B cell (primary cell): Measurements from ENCODE around the gene KCND3. TPM values are rescaled to one million over a fixed set of nuclear protein-coding genes. Genes with fewer than 3 reads are reported as not detected.

Experiments
- ATAC-seq: fragments of 200-7000 bp; cut with Tn5 transposase; one replicate; pipeline ENCODE4 v1.10.0; 2021; ENCODE audit warnings: low read depth, mild to moderate bottlenecking, moderate number of reproducible peaks, moderate library complexity
- CTCF ChIA-PET: fragments of 350-600 bp; sonication (Branson Sonifier 250); formaldehyde crosslinking; loops from one replicate; lab custom pipeline; 2021; ENCODE audit warnings: antibody characterized with exemption, inconsistent platforms; lab: Charles Lee
- POLR2A ChIA-PET: fragments of 350-600 bp; sonication (Branson Sonifier 250); formaldehyde crosslinking; loops from one replicate; lab custom pipeline; 2021; ENCODE audit warnings: antibody characterized with exemption; lab: Charles Lee
- DNase-seq: peaks from one replicate; pipeline ENCODE4 v3.0.0; 2013
- H2AFZ ChIP-seq: 2 replicates; pipeline ENCODE4 v1.6.1; 2012; ENCODE audit warnings: mild to moderate bottlenecking, low read depth, low read length; ENCODE audit not compliant: insufficient read depth, poor library complexity, severe bottlenecking
- H3K27ac ChIP-seq, 2 donors: 1 replicate in 1 of 2; 2 replicates in 1 of 2; pipeline ENCODE4 v1.5.1; 2012 to 2013; ENCODE audit warnings: low read length in 2 of 2, mild to moderate bottlenecking in 2 of 2, moderate library complexity in 1 of 2
- H3K27me3 ChIP-seq, 4 experiments: fragments of 200-600 bp in 1 of 4; sonication (generic) in 1 of 4; replicated peaks in 1 of 4; 1 replicate in 2 of 4; 2 replicates in 2 of 4; pipeline versions ENCODE4 v1.6.1 to v1.7.0; 2013 to 2016; ENCODE audit warnings: low read length in 3 of 4, mild to moderate bottlenecking in 2 of 4, mixed read lengths in 1 of 4, moderate library complexity in 1 of 4; ENCODE audit not compliant: insufficient read depth in 4 of 4, control insufficient read depth in 3 of 4; ENCODE audit errors: control extremely low read depth in 1 of 4
- H3K36me3 ChIP-seq, 2 experiments: replicated peaks in 1 of 2; 1 replicate in 1 of 2; 2 replicates in 1 of 2; pipeline versions ENCODE4 v1.6.1 to v1.7.1; 2013; ENCODE audit warnings: low read length in 1 of 2; ENCODE audit not compliant: insufficient read depth in 2 of 2, control insufficient read depth in 1 of 2; ENCODE audit errors: control extremely low read depth in 1 of 2, extremely low read depth in 1 of 2
- H3K4me1 ChIP-seq, 2 donors: fragments of 200-600 bp in 1 of 2; sonication (generic) in 1 of 2; 1 replicate in 1 of 2; 2 replicates in 1 of 2; pipeline versions ENCODE4 v1.5.1 to v1.6.1; 2013 to 2017; ENCODE audit warnings: low read length in 2 of 2; ENCODE audit not compliant: control insufficient read depth in 2 of 2, insufficient read depth in 2 of 2
- H3K4me2 ChIP-seq: replicated peaks from 2 replicates; pipeline ENCODE3; 2012; ENCODE audit warnings: mild to moderate bottlenecking, low read depth, low read length; ENCODE audit not compliant: poor library complexity, severe bottlenecking
- H3K4me3 ChIP-seq, 5 experiments: fragments of 200-600 bp in 1 of 5; sonication (generic) in 1 of 5; 1 replicate in 3 of 5; 2 replicates in 2 of 5; pipeline versions ENCODE4 v1.5.1 to v1.7.0; 2011 to 2016; ENCODE audit warnings: low read length in 4 of 5, mild to moderate bottlenecking in 4 of 5, low read depth in 2 of 5, control low read depth in 1 of 5, moderate library complexity in 1 of 5; ENCODE audit not compliant: insufficient read depth in 1 of 5; ENCODE audit errors: control extremely low read depth in 1 of 5, extremely low read depth in 1 of 5
- H3K79me2 ChIP-seq: fragments of 200-600 bp; sonication (generic); one replicate; pipeline ENCODE4 v1.6.0; 2016; ENCODE audit warnings: low read length; ENCODE audit not compliant: control insufficient read depth, insufficient read depth
- H3K9ac ChIP-seq: fragments of 200-600 bp; sonication (generic); 2 replicates; pipeline ENCODE4 v1.6.1; 2017; ENCODE audit warnings: mild to moderate bottlenecking, low read length, moderate library complexity
- H3K9me3 ChIP-seq, 3 donors: one replicate each; pipeline versions ENCODE4 v1.6.1 to v1.7.1; 2013; ENCODE audit warnings: low read length in 2 of 3; ENCODE audit not compliant: control insufficient read depth in 2 of 3, insufficient read depth in 1 of 3; ENCODE audit errors: control extremely low read depth in 1 of 3
- H4K20me1 ChIP-seq: 2 replicates; pipeline ENCODE4 v1.6.0; 2012; ENCODE audit warnings: mild to moderate bottlenecking, low read length; ENCODE audit not compliant: insufficient read depth, control insufficient read depth, poor library complexity, severe bottlenecking
- H3K27ac Mint-ChIP-seq: one replicate; pipeline ENCODE4 v1.8.0; 2021; ENCODE audit warnings: mixed read lengths
- H3K27me3 Mint-ChIP-seq: one replicate; pipeline ENCODE4 v1.8.0; 2021; ENCODE audit warnings: mixed read lengths
- H3K4me1 Mint-ChIP-seq: one replicate; pipeline ENCODE4 v1.8.0; 2021; ENCODE audit warnings: mixed read lengths
- H3K4me3 Mint-ChIP-seq: one replicate; pipeline ENCODE4 v1.8.0; 2021; ENCODE audit warnings: mixed read lengths
- H3K9me3 Mint-ChIP-seq: one replicate; pipeline ENCODE4 v1.8.0; 2022; ENCODE audit warnings: mixed read lengths; ENCODE audit not compliant: insufficient read depth
- CTCF ChIP-seq: fragments of 200-600 bp; IDR thresholded peaks from one replicate; pipeline ENCODE4 v1.8.0; 2022; ENCODE audit warnings: antibody characterized with exemption, mild to moderate bottlenecking
- EZH2 ChIP-seq: IDR thresholded peaks from 2 replicates; pipeline ENCODE4 v1.6.1; 2012; ENCODE audit warnings: borderline replicate concordance, low read depth, mild to moderate bottlenecking, moderate library complexity, low read length; ENCODE audit not compliant: insufficient read depth, poor library complexity, severe bottlenecking
- WGBS: methylation state at CpG from one replicate; pipeline ENCODE4 v1.1.5; 2013; ENCODE audit warnings: missing lambda C conversion rate; ENCODE audit not compliant: insufficient coverage; 5-methylcytosine and 5-hydroxymethylcytosine counted together
- intact Hi-C: fragments of 100-400 bp; cut with micrococcal nuclease; formaldehyde crosslinking; loops from one replicate; pipeline ENCODE4 v1.10.0; 2022
- polyA plus RNA-seq: library from polyadenylated mRNA; depleted of rRNA; stranded (reverse); fragments of >200 nt; gene quantifications from 2 replicates; pipeline ENCODE4 v1.2.3, GENCODE V29; 2012
- total RNA-seq, 2 donors: library from RNA; stranded (reverse); fragments of 120-200 nt in 1 of 2; gene quantifications; 1 replicate in 1 of 2; 2 replicates in 1 of 2; pipeline versions ENCODE4 v1.2.3 to v1.2.4, GENCODE V29; 2013 to 2022

The KCND3 gene
- total and polyA plus RNA-seq, 2 donors (not counting 1 experiment from before 2014, with no cell fraction given): 0.07 TPM; not detected in 1

- no peak overlapping the region for H2AFZ ChIP-seq
- DNase-seq (no peak), ATAC-seq (no peak)
- no peak overlapping the region for H3K4me3 ChIP-seq
- Mint-ChIP-seq H3K9me3 (no peaks in the 10 kb centered on the region), H3K27ac (no peak overlapping the region), H3K27me3 (peaks cover 3% of the 10 kb centered on the region), H3K4me3 (no peak overlapping the region), H3K4me1 (peaks cover 2% of the 10 kb centered on the region)
- no peak overlapping the region for H3K4me2 ChIP-seq
- no peaks in the 10 kb centered on the region for H4K20me1 ChIP-seq
- peaks cover 0 to 3% (median 1%) of the 10 kb centered on the region in 4 experiments for H3K27me3 ChIP-seq
- H3K79me2 ChIP-seq: peaks cover 3% of the 10 kb centered on the region
- ChIA-PET POLR2A (interaction anchor here (1.1 kb wide), 1 partner anchor 32 kb away, joined by 3 read pairs; no protein-coding TSS in a partner anchor), CTCF (interaction anchor here (0.7 to 7.5 kb wide), 14 partner anchors 9 to 269 kb away, joined by 3 to 97 read pairs (median 5); partner anchors contain the start of gene INKA2)
- H3K36me3 ChIP-seq: no peaks in the 10 kb centered on the region
- no peaks in the 10 kb centered on the region for H3K4me1 ChIP-seq
- H3K9me3 ChIP-seq: no peaks in the 10 kb centered on the region
- TF ChIP-seq CTCF: no peak
- TF ChIP-seq EZH2: no peak
- WGBS: 100% methylated on average over 1 of the region's 2 CpGs
- H3K9ac ChIP-seq: no peak overlapping the region
- intact Hi-C loops: no loop called here
- no peak overlapping the region for H3K27ac ChIP-seq
Measured at GRCh38 chr1:111746614-111746999, 242.9 kb downstream of the KCND3 start.

- Histone ChIP-seq H3K36me3 (no peaks in the 10 kb centered on the region), H3K9me3 (no peaks in the 10 kb centered on the region), H3K27me3 (peaks cover 0 to 9% (median 5%) of the 10 kb centered on the region in 4 experiments), H4K20me1 (no peaks in the 10 kb centered on the region), H3K79me2 (peaks cover 3% of the 10 kb centered on the region), H3K9ac (no peak overlapping the region), H2AFZ (no peak overlapping the region), H3K4me2 (no peak overlapping the region), H3K27ac (no peak overlapping the region), H3K4me3 (no peak overlapping the region), H3K4me1 (no peaks in the 10 kb centered on the region)
- no peaks in the 10 kb centered on the region for H3K9me3 Mint-ChIP-seq
- ATAC-seq: no peak
- ChIA-PET POLR2A (no interaction called here), CTCF (interaction anchor here (1.2 to 7.5 kb wide), 8 partner anchors 9 to 268 kb away, joined by 3 to 97 read pairs (median 9); partner anchors contain the start of gene DDX20)
- H3K27me3 Mint-ChIP-seq: peaks cover 3% of the 10 kb centered on the region
- WGBS: 100% methylated on average over 5 of the region's 9 CpGs
- DNase-seq: no peak
- H3K27ac Mint-ChIP-seq: no peak overlapping the region
- peaks cover 3% of the 10 kb centered on the region for H3K4me1 Mint-ChIP-seq
- H3K4me3 Mint-ChIP-seq: no peak overlapping the region
- TF ChIP-seq CTCF (no peak), EZH2 (no peak)
- intact Hi-C loops: no loop called here
Measured at GRCh38 chr1:111745675-111746613, 243.5 kb downstream of the KCND3 start.
